ENCODE measurements around the gene PALMD.

DNA sequence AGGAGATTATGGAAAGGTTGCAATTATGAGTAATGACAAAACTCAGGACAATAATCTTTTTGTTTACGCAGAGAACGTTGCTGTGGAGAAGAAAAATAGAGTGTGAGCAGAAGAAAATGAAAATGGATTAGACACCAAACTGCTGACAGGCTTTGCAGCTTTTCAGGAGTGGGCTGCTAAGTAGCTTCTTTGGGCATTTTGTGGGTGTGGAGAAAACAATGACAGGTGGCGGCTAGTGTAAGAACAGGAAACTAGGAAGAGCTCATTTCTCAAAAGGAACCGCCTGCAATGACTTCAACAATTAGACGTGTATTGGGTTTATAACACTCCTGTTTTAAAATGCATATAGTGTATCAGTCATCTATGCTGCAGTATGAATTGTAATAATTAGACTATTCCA, 18.3 kb upstream of the PALMD start:
- TF ChIP-seq POLR2AphosphoS5 (IDR thresholded peaks at IDR 0.05; ENCODE audit: low read depth, low read length) (no peak), POLR2A (IDR thresholded peaks at IDR 0.05; ENCODE audit: low read depth, low read length) (no peak)

Measured in GM12892 (cell line).